Lung (tissue), 12 donors: ENCODE data around the gene SURF6. TPM values are rescaled to one million over a fixed set of nuclear protein-coding genes. Genes with fewer than 3 reads are reported as not detected.
A peak's percentile ranks its signal among the peaks of the same experiment; 100 is the strongest.

ENCODE experiments used
- ATAC-seq: fragments of 200-7000 bp; cut with Tn5 transposase; one replicate; pipeline ENCODE4 v1.9.1; 2020; ENCODE audit warnings: moderate number of reproducible peaks; ENCODE audit not compliant: insufficient read depth, low FRiP score
- DNase-seq, 3 donors: peaks; one replicate each; pipeline ENCODE4 v3.0.0-alpha.2; 2013 to 2017
- H3K27ac ChIP-seq, 2 donors: one replicate each; pipeline ENCODE4 v1.5.1; 2013; ENCODE audit warnings: mild to moderate bottlenecking in 2 of 2, moderate library complexity in 2 of 2, control low read depth in 1 of 2, inconsistent platforms in 1 of 2, low read depth in 1 of 2, low read length in 1 of 2
- H3K27me3 ChIP-seq, 3 donors: one replicate each; pipeline ENCODE4 v1.5.1; 2013; ENCODE audit warnings: low read length in 2 of 3; ENCODE audit not compliant: control insufficient read depth in 3 of 3, insufficient read depth in 3 of 3
- H3K36me3 ChIP-seq, 4 donors: one replicate each; pipeline ENCODE4 v1.5.1; 2013; ENCODE audit warnings: low read length in 4 of 4, mild to moderate bottlenecking in 1 of 4, moderate library complexity in 1 of 4; ENCODE audit not compliant: control insufficient read depth in 4 of 4, insufficient read depth in 4 of 4
- H3K4me1 ChIP-seq, 5 donors: one replicate each; pipeline ENCODE4 v1.5.1; 2013; ENCODE audit warnings: low read length in 5 of 5, mild to moderate bottlenecking in 2 of 5, moderate library complexity in 1 of 5; ENCODE audit not compliant: control insufficient read depth in 5 of 5, insufficient read depth in 5 of 5
- H3K4me3 ChIP-seq: one replicate; pipeline ENCODE4 v1.5.1; 2013; ENCODE audit warnings: mild to moderate bottlenecking, control low read depth, moderate library complexity
- H3K9ac ChIP-seq, 2 donors: one replicate each; pipeline ENCODE4 v1.5.1; 2013; ENCODE audit warnings: low read length in 2 of 2, control low read depth in 1 of 2; ENCODE audit not compliant: insufficient read depth in 1 of 2
- H3K9me3 ChIP-seq, 4 donors: one replicate each; pipeline ENCODE4 v1.5.1; 2013; ENCODE audit warnings: low read length in 3 of 4, mild to moderate bottlenecking in 1 of 4, moderate library complexity in 1 of 4; ENCODE audit not compliant: control insufficient read depth in 4 of 4, insufficient read depth in 3 of 4
- WGBS, 2 donors: extraction: QIAGEN DNeasy Blood & Tissue Kit; methylation state at CpG; one replicate each; pipeline ENCODE4 v1.1.7; 2013; 5-methylcytosine and 5-hydroxymethylcytosine counted together
- polyA plus RNA-seq, 2 donors: library from polyadenylated mRNA; stranded (reverse); fragments of 200-250 nt; gene quantifications; one replicate each; pipeline ENCODE4 v1.2.1, GENCODE V29; 2013
- total RNA-seq, 2 donors: library from RNA; depleted of rRNA in 1 of 2; stranded (reverse); fragments of >200 nt in 1 of 2; gene quantifications; one replicate each; pipeline ENCODE4 v1.2.1, GENCODE V29; 2014 to 2021
- TF ChIP-seq, protein P1 (sequence below): IDR thresholded peaks from 2 replicates; pipeline ENCODE4 v1.5.1; 2012; ENCODE audit warnings: mild to moderate bottlenecking; ENCODE audit errors: control extremely low read depth, extremely low read depth
- donor health status: control.
- donor health status: control.
- donor health status: Bipolar disorder and iron deficiency.
- donor health status: healthy.
- donor health status: DM: yes; HTN: yes; CAD: no.

Gene SURF6
- total and polyA plus RNA-seq, 4 donors = 13.7 to 25.6 (median 23.8) TPM

DNA sequence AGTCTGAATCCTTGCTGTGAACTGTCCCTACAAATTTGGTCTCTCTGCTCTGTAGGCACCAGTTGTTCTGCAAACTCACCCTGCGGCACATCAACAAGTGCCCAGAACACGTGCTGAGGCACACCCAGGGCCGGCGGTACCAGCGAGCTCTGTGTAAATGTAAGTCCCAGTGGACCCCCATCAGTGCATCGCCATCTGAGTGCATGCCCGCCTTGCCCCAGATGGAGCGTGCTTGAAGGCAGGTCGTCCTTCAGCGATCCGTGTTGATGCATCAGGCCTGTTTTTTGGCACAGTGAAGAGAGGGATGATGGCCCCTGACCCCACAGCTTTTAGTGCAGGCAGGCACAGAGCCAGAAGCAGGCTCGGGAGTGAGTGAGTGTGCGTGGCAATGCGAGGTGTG lies 21.7 kb upstream of the SURF6 start:
- no peak overlapping the region for H3K9ac ChIP-seq
- TF ChIP-seq, protein P1, sequence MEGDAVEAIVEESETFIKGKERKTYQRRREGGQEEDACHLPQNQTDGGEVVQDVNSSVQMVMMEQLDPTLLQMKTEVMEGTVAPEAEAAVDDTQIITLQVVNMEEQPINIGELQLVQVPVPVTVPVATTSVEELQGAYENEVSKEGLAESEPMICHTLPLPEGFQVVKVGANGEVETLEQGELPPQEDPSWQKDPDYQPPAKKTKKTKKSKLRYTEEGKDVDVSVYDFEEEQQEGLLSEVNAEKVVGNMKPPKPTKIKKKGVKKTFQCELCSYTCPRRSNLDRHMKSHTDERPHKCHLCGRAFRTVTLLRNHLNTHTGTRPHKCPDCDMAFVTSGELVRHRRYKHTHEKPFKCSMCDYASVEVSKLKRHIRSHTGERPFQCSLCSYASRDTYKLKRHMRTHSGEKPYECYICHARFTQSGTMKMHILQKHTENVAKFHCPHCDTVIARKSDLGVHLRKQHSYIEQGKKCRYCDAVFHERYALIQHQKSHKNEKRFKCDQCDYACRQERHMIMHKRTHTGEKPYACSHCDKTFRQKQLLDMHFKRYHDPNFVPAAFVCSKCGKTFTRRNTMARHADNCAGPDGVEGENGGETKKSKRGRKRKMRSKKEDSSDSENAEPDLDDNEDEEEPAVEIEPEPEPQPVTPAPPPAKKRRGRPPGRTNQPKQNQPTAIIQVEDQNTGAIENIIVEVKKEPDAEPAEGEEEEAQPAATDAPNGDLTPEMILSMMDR = no peak
- H3K27ac ChIP-seq = no peak overlapping the region
- ATAC-seq (no peak), DNase-seq (no peak)
- H3K9me3 ChIP-seq = no peaks in the 10 kb centered on the region
- peaks cover 0 to 20% (median 9%) of the 10 kb centered on the region in 5 donors for H3K4me1 ChIP-seq
- WGBS, 2 donors = 84 to 91% methylated on average over 14 of the region's 14 CpGs
- no peak overlapping the region for H3K4me3 ChIP-seq
- H3K27me3 ChIP-seq = no peaks in the 10 kb centered on the region
- peaks cover 10 to 38% (median 29%) of the 10 kb centered on the region in 4 donors for H3K36me3 ChIP-seq

DNA sequence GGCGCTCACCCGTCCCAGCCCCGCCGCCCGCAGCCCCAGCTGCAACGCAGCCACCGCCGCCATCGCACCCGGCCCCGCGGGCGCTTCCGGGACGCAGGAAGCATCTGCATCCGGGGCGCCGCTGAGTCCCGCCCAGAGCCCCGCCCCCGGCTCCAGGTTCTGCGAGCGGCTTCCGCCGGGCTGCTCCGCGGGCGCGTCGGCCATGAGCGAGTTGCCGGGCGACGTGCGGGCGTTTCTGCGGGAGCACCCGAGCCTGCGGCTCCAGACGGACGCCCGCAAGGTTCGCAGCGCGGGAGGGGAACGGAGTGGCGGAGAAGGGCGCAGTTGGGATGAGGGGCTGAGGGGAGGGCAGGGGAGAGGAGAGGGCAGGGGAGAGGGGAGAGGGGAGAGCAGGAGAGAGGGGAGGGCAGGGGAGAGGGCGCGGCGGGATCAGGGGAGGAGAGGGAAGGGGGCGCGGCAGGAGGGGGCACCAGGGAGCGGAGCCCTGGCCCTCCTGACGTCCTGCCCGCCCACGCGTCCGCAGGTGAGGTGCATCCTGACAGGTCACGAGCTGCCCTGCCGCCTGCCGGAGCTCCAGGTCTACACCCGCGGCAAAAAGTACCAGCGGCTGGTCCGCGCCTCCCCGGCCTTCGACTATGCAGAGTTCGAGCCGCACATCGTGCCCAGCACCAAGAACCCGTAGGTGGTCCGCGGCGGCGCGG lies 20.6 kb upstream of the SURF6 start, which contains the start of the genes SURF1 and SURF2:
TSS of gene SURF1 (minus strand) at position 97 of the 701 bp plus-strand sequence. CDS start at position 63, 34 bp downstream.
TSS of gene SURF2 (plus strand) at position 160 of the 701 bp plus-strand sequence. CDS start at position 203, 43 bp downstream.
- H3K9me3 ChIP-seq = no peaks in the 10 kb centered on the region
- peak within 1 kb of the TSS; percentile 56 to 76 for H3K27ac ChIP-seq
- WGBS, 2 donors = 1 to 2% methylated on average over 51 to 78 of the region's 78 CpGs
- DNase-seq (peak; percentile 82 to 86 (median 86)), ATAC-seq (peak; percentile 91)
- no peaks in the 10 kb centered on the region for H3K27me3 ChIP-seq
- TF ChIP-seq, protein P1 = no peak
- peak within 1 kb of the TSS; percentile 76 for H3K4me3 ChIP-seq
- peaks cover 0 to 17% (median 9%) of the 10 kb centered on the region in 5 donors for H3K4me1 ChIP-seq
- H3K36me3 ChIP-seq = peaks cover 4 to 40% (median 30%) of the 10 kb centered on the region in 4 donors
- peak within 1 kb of the TSS; percentile 46 to 49 for H3K9ac ChIP-seq

DNA sequence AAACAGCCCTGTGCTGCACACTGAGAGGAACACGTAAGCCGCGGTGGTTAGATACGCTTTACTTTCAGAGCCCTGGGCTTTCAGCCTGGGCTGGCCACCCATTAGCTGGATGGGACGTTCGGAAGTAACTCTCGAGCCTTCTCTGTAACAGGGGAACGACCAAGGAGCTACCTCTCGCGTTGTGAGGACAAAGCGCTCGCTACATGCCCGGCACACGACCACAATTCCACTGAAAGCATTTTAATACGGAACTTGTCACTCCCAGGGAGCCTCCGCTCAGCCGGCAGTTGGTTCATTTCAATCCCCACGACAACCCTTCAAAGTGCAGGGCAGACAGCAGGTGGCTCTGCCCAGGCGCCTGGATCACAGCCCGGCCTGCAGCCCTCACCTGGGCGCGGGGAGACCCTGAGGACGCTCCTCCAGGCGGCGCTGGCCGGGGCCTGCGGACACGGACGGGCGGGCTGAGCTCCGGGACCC lies 19.9 kb upstream of the SURF6 start:
- H3K36me3 ChIP-seq = peaks cover 2 to 40% (median 33%) of the 10 kb centered on the region in 4 donors
- peak; percentile 4 for ATAC-seq
- peak overlapping the region; percentile 76 for H3K4me3 ChIP-seq
- H3K4me1 ChIP-seq = peaks cover 0 to 17% (median 9%) of the 10 kb centered on the region in 5 donors
- WGBS, 2 donors = 0 to 2% methylated on average over 29 to 31 of the region's 31 CpGs
- H3K9ac ChIP-seq = peak overlapping the region; percentile 46 to 49
- H3K9me3 ChIP-seq = no peaks in the 10 kb centered on the region
- no peak for DNase-seq
- peak overlapping the region in 1 of 2 donors; percentile 48 for H3K27ac ChIP-seq
- no peaks in the 10 kb centered on the region for H3K27me3 ChIP-seq
- TF ChIP-seq, protein P1 = no peak
